ENCODE data around the gene LBH.

Gene LBH

GRCh38 chr2:30300456-30301221 is 69.3 kb downstream of the LBH start:
- no peak for DNase-seq

GRCh38 chr2:30301551-30301950 is 70.2 kb downstream of the LBH start:
- DNase-seq = no peak

DNA sequence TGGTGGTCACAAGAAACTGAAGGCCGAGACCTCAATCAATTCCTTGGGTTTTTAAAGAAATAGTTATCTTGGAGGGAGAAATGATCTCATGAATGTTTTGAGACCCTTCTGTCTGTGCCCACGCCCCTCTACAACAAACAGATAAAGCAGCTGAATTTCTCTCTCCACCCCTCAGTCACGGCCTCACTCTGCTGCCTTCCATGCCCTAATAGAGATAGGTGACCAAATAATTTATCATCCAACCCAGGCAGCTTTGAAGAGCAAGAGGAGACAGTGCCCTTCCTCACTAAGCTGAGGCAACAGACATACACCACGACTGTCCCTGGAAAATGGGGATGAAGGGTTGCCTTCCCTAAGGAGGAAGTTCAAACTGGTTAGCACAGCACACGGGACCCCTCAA is 71.2 kb downstream of the LBH start:
- DNase-seq = no peak

DNA sequence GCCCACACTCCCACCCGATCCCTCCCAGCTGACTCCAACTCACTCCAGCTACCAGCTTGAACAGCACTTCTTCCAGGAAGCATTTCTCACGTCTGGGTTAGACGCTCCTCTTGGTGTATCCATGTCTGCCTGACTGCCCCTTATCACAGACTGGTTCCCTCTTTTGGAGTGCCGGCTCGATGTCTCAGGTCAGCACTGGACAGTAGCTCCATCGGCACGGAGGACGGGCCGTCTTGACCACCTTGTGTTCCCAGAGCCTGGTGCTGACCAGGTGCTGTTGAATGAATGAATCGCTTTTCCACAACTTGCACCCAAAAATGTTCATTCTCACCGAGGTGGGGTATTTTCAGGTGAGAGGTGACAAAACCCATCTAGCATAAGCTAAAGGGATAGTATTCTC is 71.8 kb downstream of the LBH start:
- DNase-seq = no peak

DNA sequence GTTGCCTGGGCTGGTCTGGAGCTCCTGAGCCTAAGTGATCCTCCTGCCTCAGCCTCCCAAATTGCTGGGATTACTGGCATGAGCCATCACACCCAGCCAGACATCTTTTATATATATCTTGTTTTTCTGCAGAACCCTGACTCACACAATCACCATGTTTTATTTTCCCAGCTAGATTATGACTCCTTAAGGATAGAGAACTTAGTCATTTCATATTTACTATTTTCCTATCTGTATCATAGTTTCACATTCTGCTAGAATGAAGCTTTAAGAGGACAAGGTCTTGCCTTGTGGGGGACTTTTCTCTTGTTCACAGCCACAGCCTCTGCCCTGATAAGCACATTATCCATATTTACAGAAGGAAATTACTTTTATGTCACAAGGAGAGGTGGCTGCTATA is 73.9 kb downstream of the LBH start:
- no peak for DNase-seq

DNA sequence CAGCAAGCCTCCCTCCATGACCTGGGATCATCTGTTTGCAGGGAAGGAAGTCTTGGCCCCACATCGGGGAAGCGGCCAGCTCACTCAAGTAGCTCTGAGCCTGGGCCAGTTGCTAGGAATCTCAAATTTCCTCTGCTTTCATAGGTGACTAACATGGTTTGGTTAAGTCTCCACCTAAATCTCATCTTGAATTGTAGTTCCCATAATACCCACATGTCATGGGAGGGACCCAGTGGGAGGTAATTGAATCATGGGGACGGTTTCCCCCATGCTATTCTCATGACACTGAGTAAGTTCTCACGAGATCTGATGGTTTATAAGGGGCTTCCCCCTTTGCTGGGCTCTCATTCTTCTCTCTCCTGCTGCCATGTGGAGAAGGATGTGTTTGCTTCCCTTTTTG is 75.2 kb downstream of the LBH start:
- no peak for DNase-seq

GRCh38 chr2:30308280-30308679 is 76.9 kb downstream of the LBH start:
- DNase-seq = no peak

All from anterior cingulate cortex (tissue), 58 donors.